Stimulated activated CD8-positive, alpha-beta memory T cell treated with anti-CD3 and anti-CD28 coated beads, Interleukin-12 subunit alpha, Interleukin-12 subunit beta, amount 100 ng/mL, for 4 hours (primary cell): ENCODE measurements around the gene SH3BP5.

ENCODE experiments used
- DNase-seq: peaks from one replicate; pipeline ENCODE4 v3.0.0-alpha.2; 2020; ENCODE audit warnings: low read depth

The SH3BP5 gene

GRCh38 chr3:15347063-15347736 lies 14.8 kb upstream of the SH3BP5 start:
- no peak for DNase-seq

- no peak for DNase-seq
These were observed 14.1 kb upstream of the SH3BP5 start for GRCh38 chr3:15346516-15346915.

DNA sequence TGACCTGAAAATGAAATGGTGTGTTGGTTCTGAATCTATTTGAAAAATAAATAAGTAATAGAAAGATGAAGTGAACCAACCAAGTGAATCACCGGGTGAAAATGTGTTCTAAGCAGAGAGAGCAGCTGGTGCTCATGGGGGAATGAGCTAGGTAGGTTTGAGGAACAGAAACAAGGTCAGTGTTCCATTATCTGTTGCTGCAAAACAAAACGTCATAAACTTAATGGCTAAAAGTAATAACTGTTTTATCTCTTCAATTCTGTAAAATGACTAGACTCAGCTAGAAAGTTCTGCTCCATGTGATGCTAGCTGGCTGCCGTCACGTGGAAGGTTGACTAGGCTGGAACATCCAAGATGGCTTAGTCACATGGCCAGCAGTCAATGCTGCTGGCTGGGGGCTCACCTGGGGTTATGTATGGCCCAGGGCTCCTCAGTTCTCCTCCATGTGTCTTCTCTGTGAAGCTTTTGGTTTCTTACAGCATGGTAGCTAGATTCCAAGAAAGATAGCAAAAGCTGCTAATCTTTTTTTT lies 13.3 kb upstream of the SH3BP5 start:
- DNase-seq, result no peak

DNA sequence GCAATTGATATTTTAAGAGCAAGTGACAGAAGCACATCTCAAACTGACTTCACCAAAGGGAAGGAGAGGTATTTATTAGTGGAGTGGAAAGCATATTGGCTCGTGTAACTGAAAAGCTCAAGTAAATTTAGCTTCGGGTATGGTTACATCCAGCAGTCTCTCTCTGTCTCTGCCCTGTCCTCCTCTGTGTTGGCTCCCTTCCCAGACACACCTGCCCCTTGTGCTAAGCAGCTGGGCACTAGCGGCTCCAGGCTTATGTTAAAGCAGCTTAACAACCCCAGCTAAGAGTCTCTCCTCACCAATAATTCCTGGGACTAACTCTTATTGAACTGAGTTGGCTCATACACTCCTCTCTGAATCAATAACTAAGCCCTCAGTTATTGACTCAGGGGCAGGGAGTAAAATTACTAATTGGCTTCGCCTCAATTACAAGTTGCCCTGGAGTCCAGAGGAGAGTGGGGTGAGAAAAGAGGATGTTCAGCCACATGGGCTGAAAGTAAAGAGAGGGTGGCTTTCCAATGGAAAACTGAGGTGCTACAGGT lies 12.8 kb upstream of the SH3BP5 start:
- DNase-seq, result no peak

DNA sequence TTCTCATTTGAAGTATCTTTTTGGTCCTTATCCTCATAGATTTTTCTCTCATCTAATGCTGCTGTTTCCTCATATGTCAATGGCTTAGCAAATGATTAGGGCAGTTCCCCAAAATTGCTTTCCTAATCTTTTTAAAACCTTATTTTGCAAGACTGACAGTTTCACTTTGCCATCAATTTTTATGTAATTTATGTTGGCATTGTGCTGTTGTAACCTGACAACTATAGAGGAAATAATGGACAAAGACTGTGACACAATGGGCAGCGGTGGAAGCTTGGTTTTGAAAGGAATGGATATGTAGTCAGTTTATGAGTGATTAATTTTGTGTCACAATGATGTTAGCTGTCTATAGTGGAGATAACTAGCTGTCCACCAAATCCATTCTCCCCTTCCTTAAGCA lies 10.6 kb upstream of the SH3BP5 start:
- DNase-seq, result no peak

GRCh38 chr3:15342246-15342645 lies 9.9 kb upstream of the SH3BP5 start:
- DNase-seq, result no peak

GRCh38 chr3:15341030-15341726 lies 8.8 kb upstream of the SH3BP5 start:
- DNase-seq, result no peak

GRCh38 chr3:15339786-15340215 lies 7.4 kb upstream of the SH3BP5 start:
- DNase-seq, result no peak

GRCh38 chr3:15339001-15339400 lies 6.6 kb upstream of the SH3BP5 start:
- DNase-seq, result no peak

DNA sequence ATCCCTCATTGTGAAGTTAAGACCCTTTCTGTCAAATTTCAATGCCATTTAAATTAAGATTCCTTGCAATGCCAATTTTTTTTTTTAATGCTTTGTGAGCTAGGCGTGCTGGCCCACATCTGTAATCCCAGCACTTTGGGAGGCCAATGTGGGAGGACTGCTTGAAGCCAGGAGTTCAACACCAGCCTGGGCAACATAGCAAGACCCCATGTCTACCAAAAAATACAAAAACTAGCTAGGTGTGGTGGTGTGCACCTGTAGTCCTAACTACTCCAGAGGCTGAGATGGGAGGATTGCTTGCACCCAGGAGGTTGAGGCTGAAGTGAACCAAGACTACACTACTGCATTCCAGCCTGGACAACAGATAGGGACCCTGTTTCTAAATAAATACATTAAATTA lies 5.6 kb upstream of the SH3BP5 start:
- no peak for DNase-seq

DNA sequence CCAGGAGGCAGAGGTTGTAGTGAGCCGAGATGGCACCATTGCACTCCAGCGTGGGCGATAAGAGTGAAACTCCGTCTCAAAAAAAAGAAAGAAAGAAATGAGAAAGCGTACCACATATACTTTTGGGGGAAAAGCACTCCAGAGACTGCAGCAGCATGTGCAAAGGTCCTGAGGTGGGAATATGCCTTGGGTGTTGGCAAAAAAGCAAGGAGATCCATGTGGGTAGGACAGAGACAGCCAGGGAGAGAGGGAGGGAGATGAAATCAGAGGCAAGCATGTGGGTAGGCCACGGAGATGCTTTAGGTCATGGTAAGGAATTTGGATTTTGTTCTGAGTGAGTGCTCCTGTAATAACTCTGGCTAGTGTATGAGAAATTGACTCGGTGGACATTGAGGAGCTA lies 3.7 kb upstream of the SH3BP5 start:
- DNase-seq, result no peak

- DNase-seq, result no peak
These were observed 1.5 kb upstream of the SH3BP5 start for GRCh38 chr3:15333956-15334263.

DNA sequence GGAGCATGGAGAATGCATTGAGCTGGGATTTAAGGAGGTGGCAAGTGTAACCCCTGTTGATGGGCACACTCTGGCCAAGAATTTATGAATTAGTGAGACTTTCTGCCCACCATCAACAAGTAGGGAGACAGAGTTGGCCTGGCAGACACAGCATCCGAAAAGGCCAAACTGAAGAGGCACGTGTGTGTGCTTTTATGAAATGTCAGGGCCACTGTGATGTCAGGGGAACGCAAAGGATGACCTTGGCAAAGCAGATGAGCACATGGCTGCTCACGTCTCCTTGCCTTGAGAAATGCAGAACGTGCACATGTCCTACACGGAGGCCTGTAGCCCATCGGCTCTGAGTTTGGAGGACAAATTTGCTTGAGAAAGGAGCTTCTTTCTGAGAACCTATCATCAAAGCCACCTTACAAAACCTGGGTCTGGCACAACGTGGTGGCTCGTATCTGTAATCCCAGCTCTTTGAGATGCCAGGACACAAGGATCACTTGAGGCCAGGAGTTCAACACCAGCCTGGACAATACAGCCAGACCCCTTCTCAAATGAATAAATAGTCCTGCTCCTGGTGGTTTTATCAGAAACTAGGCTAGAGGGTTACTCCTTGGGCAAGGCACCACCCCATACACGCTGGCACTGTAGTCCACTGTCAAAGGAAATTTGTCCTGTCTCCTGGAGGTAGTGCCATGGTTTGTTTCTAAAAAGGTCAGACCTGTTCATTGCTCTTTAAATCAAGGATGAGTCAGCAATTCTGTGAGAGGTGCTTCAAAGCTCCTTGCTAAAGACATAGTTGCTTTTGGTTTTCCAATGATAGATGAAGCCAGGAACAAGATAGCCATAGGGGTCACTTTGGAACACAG lies 941 bp upstream of the SH3BP5 start:
- no peak for DNase-seq

- DNase-seq, result peak; percentile 36
These were observed 581 bp downstream of the SH3BP5 start for GRCh38 chr3:15331606-15332404.

GRCh38 chr3:15331072-15331605 lies 1.2 kb downstream of the SH3BP5 start:
- no peak for DNase-seq

GRCh38 chr3:15330031-15330596 lies 2.3 kb downstream of the SH3BP5 start:
- DNase-seq, result no peak

GRCh38 chr3:15329046-15330005 lies 3.1 kb downstream of the SH3BP5 start:
- no peak for DNase-seq

DNA sequence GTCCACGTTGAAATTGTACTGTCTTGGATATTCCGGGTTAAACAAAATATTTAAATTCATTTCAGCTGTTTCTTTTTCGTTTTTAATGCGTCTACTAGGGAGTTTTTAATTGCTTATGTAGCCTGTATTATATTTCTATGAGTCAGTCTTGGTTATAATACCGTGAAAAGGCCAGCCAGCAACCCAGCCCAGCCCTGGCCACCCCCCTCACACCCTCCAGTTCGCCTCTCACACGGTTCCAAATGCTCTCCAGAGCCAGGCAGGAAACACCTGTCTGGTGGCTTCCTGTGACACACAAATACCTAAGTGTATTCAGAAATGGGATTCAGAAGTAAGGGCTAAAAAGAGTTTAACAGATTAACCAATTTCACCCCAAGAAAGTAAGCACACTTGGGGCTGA lies 4.4 kb downstream of the SH3BP5 start:
- no peak for DNase-seq

DNA sequence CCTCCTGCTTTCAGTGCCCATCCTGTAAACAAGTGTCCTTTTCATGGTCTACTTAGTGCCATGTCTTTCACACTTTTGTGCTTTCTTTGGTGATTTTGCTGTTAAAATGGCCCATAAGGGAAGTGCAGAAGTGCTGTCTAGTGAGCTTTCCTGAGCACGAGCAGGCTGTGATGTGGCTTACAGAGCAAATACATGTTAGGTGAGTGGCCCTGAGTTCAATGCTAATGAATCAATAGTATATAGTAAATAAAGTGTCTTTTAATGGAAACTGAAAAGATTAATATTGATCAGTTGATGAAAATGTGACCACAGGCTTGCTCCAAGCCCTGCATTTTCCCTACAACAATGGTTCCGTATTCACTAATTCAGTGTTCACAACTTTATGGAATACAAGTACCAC lies 5.7 kb downstream of the SH3BP5 start:
- no peak for DNase-seq

GRCh38 chr3:15326037-15326436 lies 6.3 kb downstream of the SH3BP5 start:
- DNase-seq, result no peak
